Measurements from ENCODE around the gene TADA2A.

GRCh38 chr17:37393352-37393751, 13.3 kb upstream of the TADA2A start:
- TF ChIP-seq GATA2 (IDR thresholded peaks at IDR 0.05; ENCODE audit: low read depth, low read length), result no peak
- TF ChIP-seq GATA3 (IDR thresholded peaks at IDR 0.05; ENCODE audit: low read depth, low read length), result no peak
